ENCODE measurements around the gene DPP10.

Gene DPP10

DNA sequence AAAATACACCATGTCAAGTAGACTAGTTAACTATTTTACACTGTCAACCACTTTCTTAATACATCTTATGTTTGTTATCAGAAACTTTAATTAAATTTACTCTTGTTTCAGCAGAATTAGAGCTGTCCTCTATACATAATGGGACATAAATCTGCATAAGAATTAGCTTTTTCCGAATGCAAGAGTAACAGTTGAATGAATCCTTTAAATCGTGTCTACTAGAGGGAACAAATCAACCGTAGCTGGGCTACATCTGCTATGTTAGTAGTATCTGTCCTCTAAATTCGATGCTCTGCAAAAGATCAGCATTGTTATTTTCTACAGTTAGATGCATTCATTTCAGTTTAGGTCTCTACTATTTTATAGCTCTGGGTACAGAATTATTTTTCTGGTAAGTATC is 1090.6 kb downstream of the DPP10 start:
- in situ Hi-C loops (cut with MboI; ENCODE audit: low sequenced_read_pairs), result no loop called here

DNA sequence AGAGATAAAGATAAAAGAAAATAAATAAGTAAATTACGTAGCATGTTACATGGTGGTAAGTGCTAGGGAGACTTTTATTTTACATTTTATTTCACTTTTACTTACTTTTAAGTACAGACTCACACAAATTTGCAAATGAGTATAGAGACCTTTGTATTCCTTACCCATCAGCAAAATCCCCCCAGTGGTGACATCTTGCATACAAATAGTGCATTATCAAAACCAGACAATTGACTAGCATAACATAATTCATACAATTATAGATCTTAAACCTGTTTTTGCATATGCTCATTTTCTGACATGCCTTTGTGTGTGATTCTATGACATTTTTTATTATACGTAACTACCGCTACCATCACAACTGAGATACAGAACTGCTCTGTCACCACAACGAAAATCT is 1099.4 kb downstream of the DPP10 start:
- in situ Hi-C loops (cut with MboI; ENCODE audit: low sequenced_read_pairs), result no loop called here

DNA sequence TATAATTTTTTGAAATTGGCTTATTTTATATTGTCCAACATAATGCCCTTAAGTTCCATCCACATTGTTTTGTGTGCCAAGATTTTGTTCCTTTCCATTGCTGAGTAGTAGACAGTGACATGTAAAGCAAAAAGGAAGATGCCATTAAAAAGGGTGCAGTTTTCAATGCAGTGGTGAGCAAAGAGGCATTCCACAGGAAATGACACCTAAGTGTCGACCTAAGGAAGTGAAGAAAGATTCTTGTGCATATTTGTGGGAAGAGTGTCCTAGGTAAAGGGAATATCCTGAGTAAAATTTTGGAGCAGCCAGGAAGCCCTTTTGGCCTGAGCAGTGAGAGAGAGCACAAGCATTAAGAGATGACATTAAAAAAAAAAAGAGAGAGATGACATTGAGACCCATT is 1099.9 kb downstream of the DPP10 start:
- in situ Hi-C loops (cut with MboI; ENCODE audit: low sequenced_read_pairs), result no loop called here

DNA sequence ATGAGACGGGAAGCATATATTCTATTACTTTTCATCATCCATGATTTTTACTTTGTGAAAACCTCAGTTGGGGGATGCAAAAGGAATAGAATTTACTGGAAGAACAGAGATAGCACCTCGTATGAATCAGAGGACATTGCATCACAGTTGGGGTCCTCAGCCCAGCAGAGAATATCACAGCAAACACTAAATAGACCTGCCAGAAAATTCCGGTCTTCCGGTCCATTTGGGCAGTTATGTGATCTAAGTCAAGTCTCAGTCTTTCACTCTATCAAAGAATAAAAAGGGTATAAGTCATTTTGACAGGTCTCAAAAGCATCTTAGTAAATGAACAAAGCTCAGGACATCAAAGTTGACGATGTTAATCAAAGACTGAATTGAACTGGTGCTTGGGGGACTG is 1100.6 kb downstream of the DPP10 start:
- in situ Hi-C loops (cut with MboI; ENCODE audit: low sequenced_read_pairs), result no loop called here

DNA sequence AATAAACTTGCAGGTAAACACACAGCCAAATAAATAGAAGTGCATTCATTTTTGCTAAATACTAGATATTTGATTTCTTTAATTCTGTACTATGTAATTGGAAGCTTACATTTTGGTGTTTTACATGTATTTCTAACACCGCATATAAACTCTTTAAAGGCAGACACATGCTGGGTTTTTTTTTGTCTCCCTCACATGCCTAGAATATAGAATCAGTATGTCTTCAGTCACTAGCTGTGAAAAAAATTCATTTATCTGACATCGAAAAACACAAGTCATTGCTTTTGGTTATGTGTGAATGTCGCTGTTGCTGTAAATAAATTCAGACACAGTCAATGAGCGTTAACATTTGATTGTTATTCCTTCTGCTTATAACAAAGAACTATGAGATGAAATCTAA is 1101.0 kb downstream of the DPP10 start:
- in situ Hi-C loops (cut with MboI; ENCODE audit: low sequenced_read_pairs), result no loop called here

DNA sequence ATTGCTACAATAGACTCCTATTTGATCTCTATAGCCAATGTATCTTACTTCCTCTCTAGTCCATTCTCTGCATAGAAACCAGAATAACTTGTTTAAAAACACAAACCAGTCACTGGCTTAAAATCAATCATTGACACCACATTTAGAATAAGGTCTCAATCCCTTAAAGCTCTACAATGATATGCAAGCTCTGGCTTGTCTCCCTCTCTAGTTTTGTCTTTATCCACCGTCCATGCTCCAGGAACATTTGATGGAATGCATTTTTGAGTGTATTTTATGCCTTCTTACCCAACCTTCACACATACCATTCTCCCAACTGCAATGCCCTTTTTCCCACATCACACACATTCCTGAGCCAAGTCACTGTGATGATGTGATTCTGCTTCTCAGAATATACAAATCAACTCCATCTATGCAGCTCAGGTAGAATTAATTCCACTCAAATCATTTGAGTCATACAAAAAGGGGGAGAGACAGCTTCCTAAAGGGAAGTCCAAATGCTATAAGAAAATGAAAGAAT is 1107.2 kb downstream of the DPP10 start:
- in situ Hi-C loops (cut with MboI; ENCODE audit: low sequenced_read_pairs), result no loop called here

DNA sequence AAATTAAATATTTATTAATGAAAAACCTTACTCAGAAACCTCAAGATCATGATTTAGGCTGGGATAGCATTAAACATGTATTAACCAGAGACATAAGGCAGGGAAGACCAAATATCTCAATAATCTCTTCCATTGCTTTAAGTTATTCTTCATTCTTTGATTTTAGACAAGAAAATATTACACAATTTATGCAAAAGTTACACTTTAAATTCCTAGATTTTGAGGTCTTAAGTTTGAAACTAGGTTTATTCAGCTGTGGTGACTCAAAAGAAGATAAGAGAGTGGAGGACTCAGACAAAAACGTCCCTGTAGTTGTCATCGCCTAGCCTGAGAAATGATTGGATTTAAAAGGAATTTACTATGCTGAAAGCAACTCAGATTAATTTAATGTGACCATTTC is 1110.3 kb downstream of the DPP10 start:
- in situ Hi-C loops (cut with MboI; ENCODE audit: low sequenced_read_pairs), result no loop called here

DNA sequence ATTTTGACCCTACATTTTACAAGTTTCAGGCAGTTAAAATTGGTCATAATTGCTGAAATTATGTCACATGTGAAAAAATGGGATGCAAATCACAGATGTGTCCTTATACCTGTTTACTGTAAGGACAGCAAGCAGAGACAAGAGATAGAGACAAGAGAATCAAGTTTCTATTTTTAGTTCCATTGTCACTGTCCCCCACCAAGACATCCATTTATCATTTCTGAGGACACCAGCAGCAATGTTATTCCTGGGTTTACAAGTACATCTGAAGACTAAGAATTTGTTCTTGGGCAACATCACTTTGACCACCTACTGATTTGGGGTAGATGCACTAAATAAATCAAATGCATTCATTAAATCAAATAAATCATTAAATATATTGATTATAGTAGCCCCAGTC is 1111.7 kb downstream of the DPP10 start:
- in situ Hi-C loops (cut with MboI; ENCODE audit: low sequenced_read_pairs), result no loop called here

DNA sequence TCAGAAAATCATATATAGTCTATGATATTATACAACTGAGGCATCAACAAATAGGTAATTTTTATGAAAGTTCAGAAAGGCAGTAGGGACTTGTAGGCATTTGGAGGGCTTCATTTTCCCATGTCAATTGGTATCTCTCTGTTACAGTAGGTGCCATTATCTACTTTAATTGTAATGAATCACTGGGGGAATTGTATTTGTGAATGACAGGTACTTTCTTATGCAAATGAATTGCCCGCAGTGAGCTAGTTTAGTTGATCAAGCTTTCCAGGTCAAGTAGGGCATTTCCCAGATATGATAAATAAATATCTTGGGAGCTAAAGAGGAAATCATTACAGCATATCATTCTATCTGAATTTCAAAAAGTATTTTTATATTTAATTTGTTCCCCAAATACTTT is 1116.3 kb downstream of the DPP10 start:
- in situ Hi-C loops (cut with MboI; ENCODE audit: low sequenced_read_pairs), result no loop called here

DNA sequence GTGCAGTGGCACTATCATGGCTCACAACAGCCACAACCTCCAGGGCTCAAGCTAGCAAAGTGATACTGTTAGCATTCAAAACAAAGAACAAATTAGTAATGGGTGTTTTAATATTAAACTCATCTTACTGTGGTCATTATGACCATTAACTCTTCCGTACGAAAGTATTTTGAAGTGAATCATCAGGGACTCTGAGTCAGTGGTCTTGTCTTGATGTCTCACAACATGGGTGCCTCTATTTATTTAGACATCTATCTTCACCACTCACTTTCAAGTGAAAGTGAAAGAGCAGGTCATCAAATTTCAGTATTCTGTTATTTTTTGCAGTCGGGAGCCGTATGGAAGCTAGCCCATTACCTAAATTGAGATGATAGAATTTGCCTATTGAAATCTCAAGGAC is 1118.2 kb downstream of the DPP10 start:
- in situ Hi-C loops (cut with MboI; ENCODE audit: low sequenced_read_pairs), result no loop called here

DNA sequence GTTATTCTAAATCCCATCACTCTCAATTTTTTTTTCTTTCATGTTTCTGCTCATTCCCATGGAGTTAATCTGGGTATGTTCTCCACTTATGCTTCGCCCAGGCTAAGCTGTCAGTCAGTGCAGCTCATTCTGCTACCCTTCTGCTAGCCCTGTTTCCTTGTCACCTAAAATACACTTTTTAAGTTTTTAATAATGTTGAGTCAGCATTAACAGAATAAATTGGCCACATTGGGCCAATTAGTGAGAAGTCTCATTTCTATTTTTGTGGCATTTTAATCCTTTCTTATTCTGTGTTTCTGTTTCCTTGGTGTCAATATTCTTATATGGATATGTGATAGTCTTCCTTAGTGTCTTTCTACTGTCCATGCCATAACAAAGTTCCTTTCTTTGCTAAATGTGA is 1126.2 kb downstream of the DPP10 start:
- in situ Hi-C loops (cut with MboI; ENCODE audit: low sequenced_read_pairs), result no loop called here

DNA sequence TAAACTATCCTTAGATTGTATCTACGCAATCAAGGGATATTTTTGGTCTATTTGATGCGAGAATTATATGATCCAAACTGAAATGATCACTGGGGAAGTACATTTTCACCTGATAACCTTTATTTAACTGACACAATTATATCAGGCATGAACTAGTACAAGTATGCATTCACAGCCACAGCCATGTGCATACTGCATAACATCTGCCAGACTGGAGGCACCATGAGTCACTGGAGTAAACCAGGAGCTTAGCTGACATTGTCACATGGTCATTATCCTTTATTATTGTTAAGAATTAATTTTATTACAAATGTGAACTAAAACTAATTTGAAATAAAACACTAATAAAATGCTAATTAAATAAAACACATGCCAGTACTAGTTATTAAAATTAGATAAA is 1127.1 kb downstream of the DPP10 start:
- in situ Hi-C loops (cut with MboI; ENCODE audit: low sequenced_read_pairs), result no loop called here

DNA sequence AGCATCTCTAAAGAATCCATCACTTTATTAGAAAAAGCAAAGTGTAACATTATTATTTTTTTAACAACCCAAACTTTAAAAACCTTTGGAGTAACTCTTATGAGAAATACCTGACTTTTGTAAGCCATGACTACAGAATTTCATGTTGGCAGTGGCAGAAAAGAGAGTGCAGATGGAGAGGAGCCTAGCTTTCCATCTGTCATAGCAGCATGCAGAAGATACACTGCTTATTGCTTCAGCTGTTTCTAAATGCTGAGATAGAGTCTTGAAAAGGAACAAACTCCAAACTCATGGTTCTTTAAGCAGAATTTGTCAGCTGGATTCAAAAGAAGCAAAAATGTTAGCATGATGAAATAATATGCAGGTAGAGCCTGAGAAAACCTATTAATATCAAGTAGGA is 1130.3 kb downstream of the DPP10 start:
- in situ Hi-C loops (cut with MboI; ENCODE audit: low sequenced_read_pairs), result no loop called here

DNA sequence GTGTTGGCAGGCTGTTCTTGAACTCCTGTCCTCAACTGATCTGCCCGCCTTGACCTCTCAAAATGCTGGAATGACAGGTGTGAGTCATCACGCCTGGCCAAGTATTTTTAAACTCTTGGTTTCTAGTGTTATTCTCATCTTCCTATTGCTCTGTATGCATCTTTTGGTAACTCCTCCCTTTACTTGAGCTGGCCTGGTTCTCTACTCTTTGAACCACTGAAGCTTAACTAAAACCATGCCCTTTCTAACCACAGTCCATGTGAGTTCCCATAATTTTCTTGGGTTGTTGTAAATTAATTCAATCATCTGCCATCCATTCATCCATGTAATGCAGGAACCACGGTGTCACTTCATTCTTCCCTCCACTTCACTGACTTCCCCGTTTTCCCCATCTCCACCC is 1131.3 kb downstream of the DPP10 start:
- in situ Hi-C loops (cut with MboI; ENCODE audit: low sequenced_read_pairs), result no loop called here

DNA sequence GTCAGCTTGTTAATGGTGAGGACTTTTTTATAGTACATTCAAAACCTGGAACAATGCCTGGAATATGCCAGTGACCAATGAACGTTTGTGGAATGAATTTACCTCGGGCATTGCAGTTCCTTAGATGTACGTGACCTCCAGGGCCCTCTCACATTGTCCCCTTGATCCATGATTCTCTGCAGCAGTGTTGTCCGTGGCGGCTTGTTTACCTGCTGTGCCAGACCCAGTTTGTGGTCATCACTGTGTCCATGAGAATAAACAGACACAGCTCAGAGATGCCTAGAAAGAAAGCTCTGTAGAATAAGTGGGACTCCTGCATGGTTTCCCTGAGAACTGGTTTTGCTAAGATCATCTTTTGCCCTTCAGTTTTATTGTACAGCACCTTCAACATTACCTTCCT is 1132.2 kb downstream of the DPP10 start:
- in situ Hi-C loops (cut with MboI; ENCODE audit: low sequenced_read_pairs), result no loop called here

DNA sequence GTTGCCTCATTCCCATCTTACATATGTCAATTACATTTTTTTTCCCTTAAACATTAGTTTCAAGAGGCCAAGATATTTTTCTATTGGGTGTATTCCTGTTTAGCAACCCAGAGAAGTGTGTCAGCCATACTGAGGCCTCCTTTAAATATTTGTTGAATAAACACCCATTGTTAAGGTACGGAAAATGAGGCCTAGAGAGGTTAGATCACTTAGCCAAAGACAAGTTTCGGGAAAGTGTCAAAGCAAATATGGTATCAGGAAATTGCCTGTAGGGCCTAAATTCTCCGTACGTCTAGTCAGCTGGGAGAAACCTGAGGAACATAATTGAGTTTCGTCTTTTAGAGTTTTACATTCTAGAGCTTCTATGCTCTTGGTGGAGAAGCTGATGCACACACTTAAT is 1138.3 kb downstream of the DPP10 start:
- in situ Hi-C loops (cut with MboI; ENCODE audit: low sequenced_read_pairs), result no loop called here

DNA sequence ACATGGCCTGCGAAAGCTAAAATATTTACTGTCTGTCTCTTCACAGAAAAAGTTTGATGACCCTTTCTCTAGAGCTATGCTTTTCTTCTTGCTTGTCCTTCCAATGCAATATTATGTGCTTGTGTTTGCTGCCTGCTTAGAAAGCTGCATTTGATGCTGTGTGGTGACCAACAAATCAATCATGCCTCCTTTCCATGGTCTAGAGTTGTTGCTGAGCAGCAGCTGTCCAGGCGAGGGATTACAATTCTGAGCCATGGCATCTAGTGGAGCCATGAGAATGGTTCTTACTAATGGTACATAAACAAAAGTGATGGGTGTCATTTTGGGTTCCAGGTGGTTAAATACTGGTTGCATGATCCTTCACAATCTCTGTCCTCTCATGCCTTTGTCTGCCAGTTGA is 1142.1 kb downstream of the DPP10 start:
- in situ Hi-C loops (cut with MboI; ENCODE audit: low sequenced_read_pairs), result no loop called here

DNA sequence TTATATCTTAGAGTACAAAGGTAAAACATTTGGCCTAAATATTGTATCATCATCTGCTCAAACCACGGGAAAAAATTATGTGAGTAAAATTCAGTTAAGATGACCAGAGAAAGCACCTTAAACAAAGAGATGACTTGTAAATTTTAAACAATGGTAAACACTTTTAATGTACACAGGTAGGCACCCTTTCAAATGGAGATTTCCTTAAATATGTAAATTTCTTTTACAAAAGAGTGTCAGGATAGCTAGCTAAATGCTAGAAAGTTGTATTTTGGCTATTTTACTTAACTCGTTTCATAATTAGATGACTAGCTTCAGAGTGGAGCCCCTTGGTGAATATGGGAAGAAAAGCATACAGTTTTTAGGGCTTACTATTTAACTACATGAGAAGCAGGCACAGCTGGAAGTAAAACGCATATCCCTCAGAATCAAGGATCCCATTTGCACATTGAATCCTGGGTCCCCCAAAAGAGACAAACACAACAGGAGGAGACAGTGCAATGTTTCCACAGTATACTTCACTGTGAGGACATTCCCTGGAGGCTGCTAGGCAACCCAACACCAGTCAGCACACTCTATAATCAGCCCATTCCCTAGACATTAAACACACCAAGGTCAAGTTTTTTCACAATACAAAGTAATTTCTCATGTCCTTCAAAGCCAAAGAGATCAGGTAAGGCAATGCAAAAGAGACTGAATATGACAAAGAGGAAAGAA is 1154.4 kb downstream of the DPP10 start:
- in situ Hi-C loops (cut with MboI; ENCODE audit: low sequenced_read_pairs), result no loop called here

DNA sequence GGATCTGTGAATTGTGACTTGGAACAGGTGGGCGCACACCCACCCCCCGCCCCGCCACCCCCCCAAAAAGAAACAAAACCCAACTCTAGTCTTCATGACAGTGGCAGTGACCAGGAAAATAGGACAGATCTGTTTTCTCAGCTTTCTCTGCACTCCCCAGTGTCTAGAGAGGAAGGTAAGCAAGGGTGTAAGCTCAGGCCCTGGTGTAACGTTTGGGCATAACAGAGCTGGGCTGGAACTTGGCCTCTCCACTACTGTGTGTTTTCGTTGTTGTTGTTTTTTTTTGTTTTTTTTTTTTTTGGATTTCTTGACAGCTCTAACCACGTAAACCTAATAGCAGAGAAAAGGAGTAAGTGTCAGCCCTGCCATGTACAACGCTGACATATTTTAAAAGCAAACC is 1160.8 kb downstream of the DPP10 start:
- in situ Hi-C loops (cut with MboI; ENCODE audit: low sequenced_read_pairs), result no loop called here

DNA sequence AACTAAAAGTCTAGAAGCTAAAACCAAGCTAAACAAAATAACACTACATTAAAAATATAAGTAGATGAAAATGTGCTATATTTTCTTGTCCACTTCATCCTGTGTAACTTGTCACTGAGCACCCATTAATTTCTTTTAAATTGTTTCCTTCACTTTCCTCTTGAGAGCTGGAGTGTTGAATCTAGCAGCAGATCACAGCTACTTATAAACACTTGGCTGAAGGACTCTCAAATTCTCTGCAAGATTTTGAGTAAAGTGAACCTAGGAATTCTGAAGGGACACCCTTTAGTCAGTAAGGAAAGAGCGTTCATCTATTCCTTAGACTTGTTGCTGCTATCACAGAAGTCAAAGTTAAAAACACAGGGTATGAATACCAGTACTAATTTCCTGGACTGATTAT is 1163.9 kb downstream of the DPP10 start:
- in situ Hi-C loops (cut with MboI; ENCODE audit: low sequenced_read_pairs), result no loop called here

DNA sequence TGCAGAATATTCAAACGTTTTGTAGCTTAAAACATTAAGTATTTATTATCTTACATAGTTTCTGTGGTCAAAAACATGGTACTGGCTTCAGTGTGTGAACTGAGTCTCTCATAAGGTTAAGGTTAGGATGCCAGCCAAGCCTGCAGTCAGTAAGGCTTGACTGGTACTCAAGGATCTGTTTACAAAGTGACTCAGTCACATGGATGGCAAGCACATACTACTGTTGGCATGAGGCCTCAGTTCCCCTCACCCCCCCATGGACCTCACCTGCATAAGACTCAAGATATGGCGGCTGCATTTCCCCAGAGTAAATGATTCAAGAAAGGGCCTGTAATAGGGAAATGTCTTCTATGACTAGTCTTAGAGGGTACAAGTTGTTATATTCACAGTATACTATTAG is 1167.5 kb downstream of the DPP10 start:
- in situ Hi-C loops (cut with MboI; ENCODE audit: low sequenced_read_pairs), result no loop called here

DNA sequence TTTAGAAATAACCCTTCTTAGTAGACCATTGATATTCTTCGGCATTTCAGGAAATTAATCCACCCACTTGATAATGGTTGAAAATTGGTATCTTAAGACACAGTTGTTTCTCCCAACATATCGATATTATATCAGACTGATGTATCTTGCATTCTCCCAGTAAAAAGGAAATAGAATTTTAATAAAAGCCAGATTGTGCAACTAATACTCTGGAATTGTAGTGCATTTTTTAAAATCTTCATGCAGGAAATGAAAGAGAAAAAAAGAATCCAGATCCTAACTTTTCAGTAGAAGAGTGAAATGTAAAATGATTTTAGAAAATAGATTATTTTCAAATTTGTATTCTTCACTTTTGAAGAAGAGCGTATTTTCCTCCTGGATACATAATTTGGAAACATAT is 1168.4 kb downstream of the DPP10 start:
- in situ Hi-C loops (cut with MboI; ENCODE audit: low sequenced_read_pairs), result no loop called here

DNA sequence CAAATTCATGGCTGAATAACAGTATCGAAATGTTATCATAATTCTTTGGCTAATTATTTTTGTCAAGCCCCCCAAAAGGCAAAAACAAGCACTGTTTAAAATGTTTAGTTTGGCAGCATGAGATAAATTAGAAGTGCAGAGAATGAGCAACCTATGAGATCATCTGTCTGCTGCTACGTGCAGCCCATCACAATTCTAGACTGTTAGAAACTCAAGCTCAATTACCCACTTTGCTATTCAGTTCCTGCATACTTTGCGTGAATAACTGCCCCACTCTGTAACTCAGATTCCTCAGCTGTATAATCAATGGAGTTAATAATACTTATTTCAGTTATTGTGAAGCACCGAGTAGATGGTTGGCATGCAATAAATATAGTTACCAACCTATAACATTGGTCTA is 1181.9 kb downstream of the DPP10 start:
- in situ Hi-C loops (cut with MboI; ENCODE audit: low sequenced_read_pairs), result no loop called here
